Adrenal gland (tissue), 5 donors: ENCODE data around the gene BCL2L13.

ENCODE experiments used
- POLR2A ChIP-seq, 2 donors: fragments of 450-650 bp; IDR thresholded peaks; one replicate each; pipeline ENCODE4 v1.6.1; 2017; ENCODE audit warnings: antibody characterized with exemption in 2 of 2, mild to moderate bottlenecking in 2 of 2, moderate library complexity in 1 of 2
- TF ChIP-seq, protein P1 (sequence below), 6 experiments: fragments of 450-650 bp in 4 of 6; fragments of 200-600 bp in 2 of 6; sonication (generic) in 1 of 6; IDR thresholded peaks; 1 replicate in 5 of 6; 2 replicates in 1 of 6; pipeline versions ENCODE4 v1.5.1 to v1.8.0; 2016 to 2021; ENCODE audit warnings: antibody characterized with exemption in 6 of 6, mild to moderate bottlenecking in 2 of 6, moderate library complexity in 1 of 6
- donor health status: DM: no; HTN: no; CAD: no.

GRCh38 chr22:17698948-17699347 is 60.4 kb downstream of the BCL2L13 start:
- TF ChIP-seq, protein P1, sequence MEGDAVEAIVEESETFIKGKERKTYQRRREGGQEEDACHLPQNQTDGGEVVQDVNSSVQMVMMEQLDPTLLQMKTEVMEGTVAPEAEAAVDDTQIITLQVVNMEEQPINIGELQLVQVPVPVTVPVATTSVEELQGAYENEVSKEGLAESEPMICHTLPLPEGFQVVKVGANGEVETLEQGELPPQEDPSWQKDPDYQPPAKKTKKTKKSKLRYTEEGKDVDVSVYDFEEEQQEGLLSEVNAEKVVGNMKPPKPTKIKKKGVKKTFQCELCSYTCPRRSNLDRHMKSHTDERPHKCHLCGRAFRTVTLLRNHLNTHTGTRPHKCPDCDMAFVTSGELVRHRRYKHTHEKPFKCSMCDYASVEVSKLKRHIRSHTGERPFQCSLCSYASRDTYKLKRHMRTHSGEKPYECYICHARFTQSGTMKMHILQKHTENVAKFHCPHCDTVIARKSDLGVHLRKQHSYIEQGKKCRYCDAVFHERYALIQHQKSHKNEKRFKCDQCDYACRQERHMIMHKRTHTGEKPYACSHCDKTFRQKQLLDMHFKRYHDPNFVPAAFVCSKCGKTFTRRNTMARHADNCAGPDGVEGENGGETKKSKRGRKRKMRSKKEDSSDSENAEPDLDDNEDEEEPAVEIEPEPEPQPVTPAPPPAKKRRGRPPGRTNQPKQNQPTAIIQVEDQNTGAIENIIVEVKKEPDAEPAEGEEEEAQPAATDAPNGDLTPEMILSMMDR (IDR thresholded peaks at IDR 0.05) = no peak
- TF ChIP-seq POLR2A (IDR thresholded peaks at IDR 0.05) = no peak
